ENCODE measurements around the gene MRTFB. TPM values are rescaled to one million over a fixed set of nuclear protein-coding genes. Genes with fewer than 3 reads are reported as not detected.

MRTFB gene
- total and polyA plus RNA-seq, 2 experiments from 2014 or later = 13.9 to 22.2 TPM

DNA sequence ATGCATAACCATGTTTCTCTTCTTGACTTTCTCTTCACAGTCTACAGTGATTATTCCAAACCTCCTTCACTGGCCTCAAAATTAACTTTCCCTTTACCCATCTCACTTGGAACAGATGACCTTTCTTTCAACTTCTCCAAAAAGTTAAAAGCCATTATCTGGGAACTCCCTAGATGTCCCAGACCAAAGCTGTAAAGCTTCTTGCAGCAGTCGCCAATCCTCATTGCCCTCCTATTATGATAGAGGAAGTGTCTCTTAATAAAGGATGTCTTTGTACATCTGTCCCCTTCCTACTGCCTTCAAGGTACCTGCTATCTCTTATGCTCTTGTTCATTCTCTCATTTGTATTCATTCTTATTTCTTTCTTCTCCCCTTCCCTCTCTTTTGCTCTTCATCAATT is 127.5 kb downstream of the MRTFB start (continued):
- TF ChIP-seq, protein P1, sequence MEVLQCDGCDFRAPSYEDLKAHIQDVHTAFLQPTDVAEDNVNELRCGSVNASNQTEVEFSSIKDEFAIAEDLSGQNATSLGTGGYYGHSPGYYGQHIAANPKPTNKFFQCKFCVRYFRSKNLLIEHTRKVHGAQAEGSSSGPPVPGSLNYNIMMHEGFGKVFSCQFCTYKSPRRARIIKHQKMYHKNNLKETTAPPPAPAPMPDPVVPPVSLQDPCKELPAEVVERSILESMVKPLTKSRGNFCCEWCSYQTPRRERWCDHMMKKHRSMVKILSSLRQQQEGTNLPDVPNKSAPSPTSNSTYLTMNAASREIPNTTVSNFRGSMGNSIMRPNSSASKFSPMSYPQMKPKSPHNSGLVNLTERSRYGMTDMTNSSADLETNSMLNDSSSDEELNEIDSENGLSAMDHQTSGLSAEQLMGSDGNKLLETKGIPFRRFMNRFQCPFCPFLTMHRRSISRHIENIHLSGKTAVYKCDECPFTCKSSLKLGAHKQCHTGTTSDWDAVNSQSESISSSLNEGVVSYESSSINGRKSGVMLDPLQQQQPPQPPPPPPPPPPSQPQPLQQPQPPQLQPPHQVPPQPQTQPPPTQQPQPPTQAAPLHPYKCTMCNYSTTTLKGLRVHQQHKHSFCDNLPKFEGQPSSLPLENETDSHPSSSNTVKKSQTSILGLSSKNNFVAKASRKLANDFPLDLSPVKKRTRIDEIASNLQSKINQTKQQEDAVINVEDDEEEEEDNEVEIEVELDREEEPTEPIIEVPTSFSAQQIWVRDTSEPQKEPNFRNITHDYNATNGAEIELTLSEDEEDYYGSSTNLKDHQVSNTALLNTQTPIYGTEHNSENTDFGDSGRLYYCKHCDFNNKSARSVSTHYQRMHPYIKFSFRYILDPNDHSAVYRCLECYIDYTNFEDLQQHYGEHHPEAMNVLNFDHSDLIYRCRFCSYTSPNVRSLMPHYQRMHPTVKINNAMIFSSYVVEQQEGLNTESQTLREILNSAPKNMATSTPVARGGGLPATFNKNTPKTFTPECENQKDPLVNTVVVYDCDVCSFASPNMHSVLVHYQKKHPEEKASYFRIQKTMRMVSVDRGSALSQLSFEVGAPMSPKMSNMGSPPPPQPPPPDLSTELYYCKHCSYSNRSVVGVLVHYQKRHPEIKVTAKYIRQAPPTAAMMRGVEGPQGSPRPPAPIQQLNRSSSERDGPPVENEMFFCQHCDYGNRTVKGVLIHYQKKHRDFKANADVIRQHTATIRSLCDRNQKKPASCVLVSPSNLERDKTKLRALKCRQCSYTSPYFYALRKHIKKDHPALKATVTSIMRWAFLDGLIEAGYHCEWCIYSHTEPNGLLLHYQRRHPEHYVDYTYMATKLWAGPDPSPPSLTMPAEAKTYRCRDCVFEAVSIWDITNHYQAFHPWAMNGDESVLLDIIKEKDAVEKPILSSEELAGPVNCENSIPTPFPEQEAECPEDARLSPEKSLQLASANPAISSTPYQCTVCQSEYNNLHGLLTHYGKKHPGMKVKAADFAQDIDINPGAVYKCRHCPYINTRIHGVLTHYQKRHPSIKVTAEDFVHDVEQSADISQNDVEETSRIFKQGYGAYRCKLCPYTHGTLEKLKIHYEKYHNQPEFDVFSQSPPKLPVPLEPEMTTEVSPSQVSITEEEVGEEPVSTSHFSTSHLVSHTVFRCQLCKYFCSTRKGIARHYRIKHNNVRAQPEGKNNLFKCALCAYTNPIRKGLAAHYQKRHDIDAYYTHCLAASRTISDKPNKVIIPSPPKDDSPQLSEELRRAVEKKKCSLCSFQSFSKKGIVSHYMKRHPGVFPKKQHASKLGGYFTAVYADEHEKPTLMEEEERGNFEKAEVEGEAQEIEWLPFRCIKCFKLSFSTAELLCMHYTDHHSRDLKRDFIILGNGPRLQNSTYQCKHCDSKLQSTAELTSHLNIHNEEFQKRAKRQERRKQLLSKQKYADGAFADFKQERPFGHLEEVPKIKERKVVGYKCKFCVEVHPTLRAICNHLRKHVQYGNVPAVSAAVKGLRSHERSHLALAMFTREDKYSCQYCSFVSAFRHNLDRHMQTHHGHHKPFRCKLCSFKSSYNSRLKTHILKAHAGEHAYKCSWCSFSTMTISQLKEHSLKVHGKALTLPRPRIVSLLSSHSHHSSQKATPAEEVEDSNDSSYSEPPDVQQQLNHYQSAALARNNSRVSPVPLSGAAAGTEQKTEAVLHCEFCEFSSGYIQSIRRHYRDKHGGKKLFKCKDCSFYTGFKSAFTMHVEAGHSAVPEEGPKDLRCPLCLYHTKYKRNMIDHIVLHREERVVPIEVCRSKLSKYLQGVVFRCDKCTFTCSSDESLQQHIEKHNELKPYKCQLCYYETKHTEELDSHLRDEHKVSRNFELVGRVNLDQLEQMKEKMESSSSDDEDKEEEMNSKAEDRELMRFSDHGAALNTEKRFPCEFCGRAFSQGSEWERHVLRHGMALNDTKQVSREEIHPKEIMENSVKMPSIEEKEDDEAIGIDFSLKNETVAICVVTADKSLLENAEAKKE (CRISPR knock-in tag; IDR thresholded peaks at IDR 0.05) = no peak
- TF ChIP-seq ZNF331 (CRISPR knock-in tag; IDR thresholded peaks at IDR 0.05; ENCODE audit: low read depth) (no peak), ZNF114 (CRISPR knock-in tag; IDR thresholded peaks at IDR 0.05) (no peak)

DNA sequence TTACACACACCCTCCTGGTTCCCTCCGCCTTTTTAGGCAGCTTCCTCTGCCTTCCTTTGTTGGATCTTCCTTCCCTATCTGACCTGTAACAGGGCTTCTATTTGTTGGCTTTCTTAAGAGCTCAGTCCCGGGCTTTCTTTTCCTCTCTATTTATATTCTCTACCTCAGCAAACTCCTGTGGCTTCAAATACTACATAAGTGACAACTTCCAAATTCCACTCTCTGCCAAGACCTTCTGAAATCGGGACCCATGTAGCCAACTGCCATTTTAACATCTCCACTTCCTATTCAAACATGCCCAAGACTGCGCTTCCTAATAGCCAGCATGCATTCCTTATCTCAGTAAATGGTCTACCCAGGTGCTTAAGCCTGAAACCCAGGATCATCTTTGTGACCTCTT is 128.1 kb downstream of the MRTFB start:
- no peaks in the 10 kb centered on the region for H3K36me3 Mint-ChIP-seq (ENCODE audit: low read depth)
- H3K27me3 Mint-ChIP-seq (ENCODE audit: insufficient read depth, low read depth, poor library complexity) = no peaks in the 10 kb centered on the region
- H3K4me1 Mint-ChIP-seq = peaks cover 7% of the 10 kb centered on the region; the same call in 2 of the 3 replicates
- H3K4me3 ChIP-seq = no peak overlapping the region
- H3K4me2 ChIP-seq = no peak overlapping the region
- H3K9me2 ChIP-seq (ENCODE audit: insufficient read depth) = no peaks in the 10 kb centered on the region
- H3F3A ChIP-seq (replicated peaks; ENCODE audit: low read depth) = no peaks in the 10 kb centered on the region
- H3K27ac ChIP-seq (ENCODE audit: low read depth) = no peak overlapping the region
- H3K4me3 Mint-ChIP-seq = no peak overlapping the region
- H3K4me1 ChIP-seq (ENCODE audit: insufficient read depth) = peaks cover 4% of the 10 kb centered on the region; the same call in 1 of the 2 replicates
- no peak for ATAC-seq
- H4K20me1 ChIP-seq (replicated peaks; ENCODE audit: insufficient read depth) = no peaks in the 10 kb centered on the region
- no peaks in the 10 kb centered on the region for H3K79me2 ChIP-seq (replicated peaks; ENCODE audit: insufficient read depth)
- no peaks in the 10 kb centered on the region for H3K27me3 ChIP-seq (ENCODE audit: insufficient read depth)
- H3K36me3 ChIP-seq (ENCODE audit: insufficient read depth) = no peaks in the 10 kb centered on the region
- H2AFZ ChIP-seq = no peak overlapping the region
- no peak for DNase-seq (ENCODE audit: low spot score)
- H3K27ac Mint-ChIP-seq = no peak overlapping the region
- no peaks in the 10 kb centered on the region for H3K9me3 Mint-ChIP-seq
- TF ChIP-seq, protein P1 (CRISPR knock-in tag; IDR thresholded peaks at IDR 0.05) = no peak
- TF ChIP-seq JUNB (IDR thresholded peaks at IDR 0.05; ENCODE audit: unreplicated experiment) = no peak
- no peak for TF ChIP-seq CTCF (conservative IDR thresholded peaks at IDR 0.05; ENCODE audit: low read depth in 2 of 2)
- TF ChIP-seq NANOG (IDR thresholded peaks at IDR 0.05; ENCODE audit: borderline replicate concordance) = no peak
- TF ChIP-seq, protein P2, sequence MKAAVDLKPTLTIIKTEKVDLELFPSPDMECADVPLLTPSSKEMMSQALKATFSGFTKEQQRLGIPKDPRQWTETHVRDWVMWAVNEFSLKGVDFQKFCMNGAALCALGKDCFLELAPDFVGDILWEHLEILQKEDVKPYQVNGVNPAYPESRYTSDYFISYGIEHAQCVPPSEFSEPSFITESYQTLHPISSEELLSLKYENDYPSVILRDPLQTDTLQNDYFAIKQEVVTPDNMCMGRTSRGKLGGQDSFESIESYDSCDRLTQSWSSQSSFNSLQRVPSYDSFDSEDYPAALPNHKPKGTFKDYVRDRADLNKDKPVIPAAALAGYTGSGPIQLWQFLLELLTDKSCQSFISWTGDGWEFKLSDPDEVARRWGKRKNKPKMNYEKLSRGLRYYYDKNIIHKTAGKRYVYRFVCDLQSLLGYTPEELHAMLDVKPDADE (IDR thresholded peaks at IDR 0.05) = no peak
- TF ChIP-seq ZNF114 (CRISPR knock-in tag; IDR thresholded peaks at IDR 0.05) = no peak
